GM06990 (cell line): ENCODE measurements around the gene DNAJB1.
A peak's percentile ranks its signal among the peaks of the same experiment; 100 is the strongest.
"Not testable (repeated sequence)": the region's sequence is repeated elsewhere in the genome, so short reads cannot be mapped to it uniquely, and the experiment has no call there.

Source experiments
- DNase-seq: peaks from one replicate; pipeline ENCODE4 v3.0.0-alpha.2; 2011; ENCODE audit not compliant: insufficient read length; ENCODE audit errors: extremely low read depth
- H3K27me3 ChIP-seq: replicated peaks from 2 replicates; pipeline ENCODE4 v1.6.0; 2011; ENCODE audit warnings: low read length; ENCODE audit not compliant: control insufficient read depth, insufficient read depth
- H3K36me3 ChIP-seq: 2 replicates; pipeline ENCODE4 v1.5.1; 2011; ENCODE audit warnings: low read length; ENCODE audit not compliant: control insufficient read depth, insufficient read depth
- H3K4me3 ChIP-seq: replicated peaks from 2 replicates; pipeline ENCODE4 v1.5.1; 2011; ENCODE audit warnings: low read depth, mild to moderate bottlenecking, control low read depth, low read length
- TF ChIP-seq, protein P1 (sequence below): IDR thresholded peaks from 2 replicates; pipeline ENCODE4 v1.5.1; 2011; ENCODE audit warnings: low read length, control low read depth, mild to moderate bottlenecking, inconsistent platforms; ENCODE audit not compliant: insufficient read depth, poor library complexity, severe bottlenecking

DNAJB1 gene

DNA sequence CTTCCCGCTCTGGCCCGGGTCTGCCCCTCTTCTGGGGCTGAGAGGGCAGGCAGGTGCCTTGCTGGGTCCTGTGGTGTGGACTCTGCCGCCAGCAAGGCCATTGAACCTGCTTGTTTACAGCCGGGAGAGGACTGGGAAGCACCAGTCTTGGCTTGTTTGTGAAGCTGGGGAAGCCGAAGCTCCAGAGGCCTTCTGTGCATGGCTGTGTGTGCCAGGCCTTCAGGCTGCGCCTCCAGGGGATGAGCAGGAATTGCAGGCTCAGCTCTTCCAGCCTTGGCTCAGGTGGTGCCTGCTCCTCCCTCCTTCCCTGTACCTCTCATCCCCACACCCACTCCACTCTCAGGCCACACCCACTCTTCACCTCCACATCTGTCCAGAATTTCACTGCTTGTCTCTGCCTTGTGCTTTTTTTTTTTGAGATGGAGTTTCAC, 36.2 kb upstream of the DNAJB1 start:
- H3K36me3 ChIP-seq = no peaks in the 10 kb centered on the region
- no peak for DNase-seq
- TF ChIP-seq, protein P1, sequence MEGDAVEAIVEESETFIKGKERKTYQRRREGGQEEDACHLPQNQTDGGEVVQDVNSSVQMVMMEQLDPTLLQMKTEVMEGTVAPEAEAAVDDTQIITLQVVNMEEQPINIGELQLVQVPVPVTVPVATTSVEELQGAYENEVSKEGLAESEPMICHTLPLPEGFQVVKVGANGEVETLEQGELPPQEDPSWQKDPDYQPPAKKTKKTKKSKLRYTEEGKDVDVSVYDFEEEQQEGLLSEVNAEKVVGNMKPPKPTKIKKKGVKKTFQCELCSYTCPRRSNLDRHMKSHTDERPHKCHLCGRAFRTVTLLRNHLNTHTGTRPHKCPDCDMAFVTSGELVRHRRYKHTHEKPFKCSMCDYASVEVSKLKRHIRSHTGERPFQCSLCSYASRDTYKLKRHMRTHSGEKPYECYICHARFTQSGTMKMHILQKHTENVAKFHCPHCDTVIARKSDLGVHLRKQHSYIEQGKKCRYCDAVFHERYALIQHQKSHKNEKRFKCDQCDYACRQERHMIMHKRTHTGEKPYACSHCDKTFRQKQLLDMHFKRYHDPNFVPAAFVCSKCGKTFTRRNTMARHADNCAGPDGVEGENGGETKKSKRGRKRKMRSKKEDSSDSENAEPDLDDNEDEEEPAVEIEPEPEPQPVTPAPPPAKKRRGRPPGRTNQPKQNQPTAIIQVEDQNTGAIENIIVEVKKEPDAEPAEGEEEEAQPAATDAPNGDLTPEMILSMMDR = no peak
- no peaks in the 10 kb centered on the region for H3K27me3 ChIP-seq
- H3K4me3 ChIP-seq = no peak overlapping the region

DNA sequence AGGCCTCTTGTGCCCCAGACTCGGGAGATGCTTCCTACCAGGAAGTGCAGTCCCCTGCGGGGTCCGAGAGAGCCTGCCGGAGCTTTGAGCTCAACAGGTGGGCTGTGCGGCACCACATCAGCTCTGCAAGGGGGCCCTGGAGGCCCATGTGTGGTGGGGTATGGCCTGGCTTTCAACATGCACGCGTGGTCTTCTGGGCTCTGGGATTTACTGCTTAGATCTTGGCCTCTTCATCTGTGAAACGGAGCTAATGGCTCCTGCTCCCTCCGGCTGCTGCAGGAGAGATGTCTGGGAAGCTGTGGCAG, 35.7 kb upstream of the DNAJB1 start:
- no peaks in the 10 kb centered on the region for H3K27me3 ChIP-seq
- no peaks in the 10 kb centered on the region for H3K36me3 ChIP-seq
- no peak for DNase-seq
- TF ChIP-seq, protein P1 = no peak
- no peak overlapping the region for H3K4me3 ChIP-seq

DNA sequence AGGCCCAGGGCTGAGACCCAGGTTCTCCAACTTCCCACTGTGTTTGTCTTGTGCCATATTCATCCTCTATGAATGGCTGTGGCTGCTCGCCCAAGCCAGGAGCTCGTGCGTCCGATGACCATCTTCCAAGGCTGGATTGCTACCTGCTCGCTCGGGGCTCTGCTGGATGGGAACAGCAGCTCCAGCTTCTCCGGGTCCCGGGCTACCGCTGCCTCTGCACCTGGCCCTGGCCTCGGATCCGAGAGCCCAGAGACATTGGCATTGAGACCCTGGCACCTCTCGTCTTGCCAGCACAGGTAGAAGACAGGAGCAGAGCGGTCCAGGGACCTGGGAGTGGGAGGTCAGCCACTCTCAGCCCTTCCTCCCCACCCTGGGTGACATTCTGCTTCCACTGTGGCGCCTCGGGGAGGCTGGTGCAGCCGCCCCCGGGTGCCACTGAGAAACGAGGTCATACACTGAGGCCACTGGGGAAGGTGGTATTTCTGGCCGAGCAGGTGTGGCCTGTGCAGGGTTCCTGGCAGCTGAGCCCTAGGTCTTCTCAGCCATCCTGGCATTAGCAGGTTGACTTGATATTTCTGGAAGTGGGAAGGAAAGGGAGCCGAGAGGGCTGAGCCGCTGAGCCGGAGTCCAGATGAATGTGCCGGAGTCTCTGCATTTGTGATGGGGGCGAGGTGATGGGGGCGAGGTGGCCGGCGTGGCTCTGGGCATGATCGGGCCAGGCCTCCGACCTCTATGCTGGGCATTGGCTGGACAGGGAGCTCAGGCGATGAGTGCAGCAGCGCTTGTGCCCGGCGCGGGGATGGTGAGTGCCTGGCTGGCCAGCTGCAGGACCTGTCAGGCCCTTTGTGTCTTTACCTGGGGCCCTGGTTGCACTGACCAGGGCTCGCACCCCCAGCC, 35.1 kb upstream of the DNAJB1 start:
- Histone ChIP-seq H3K4me3 (no peak overlapping the region), H3K36me3 (no peaks in the 10 kb centered on the region), H3K27me3 (no peaks in the 10 kb centered on the region)
- TF ChIP-seq, protein P1 = no peak
- DNase-seq = no peak

GRCh38 chr19:14552006-14552360, 33.8 kb upstream of the DNAJB1 start:
- not testable (repeated sequence) for DNase-seq, H3K27me3 ChIP-seq, H3K4me3 ChIP-seq, H3K36me3 ChIP-seq

DNA sequence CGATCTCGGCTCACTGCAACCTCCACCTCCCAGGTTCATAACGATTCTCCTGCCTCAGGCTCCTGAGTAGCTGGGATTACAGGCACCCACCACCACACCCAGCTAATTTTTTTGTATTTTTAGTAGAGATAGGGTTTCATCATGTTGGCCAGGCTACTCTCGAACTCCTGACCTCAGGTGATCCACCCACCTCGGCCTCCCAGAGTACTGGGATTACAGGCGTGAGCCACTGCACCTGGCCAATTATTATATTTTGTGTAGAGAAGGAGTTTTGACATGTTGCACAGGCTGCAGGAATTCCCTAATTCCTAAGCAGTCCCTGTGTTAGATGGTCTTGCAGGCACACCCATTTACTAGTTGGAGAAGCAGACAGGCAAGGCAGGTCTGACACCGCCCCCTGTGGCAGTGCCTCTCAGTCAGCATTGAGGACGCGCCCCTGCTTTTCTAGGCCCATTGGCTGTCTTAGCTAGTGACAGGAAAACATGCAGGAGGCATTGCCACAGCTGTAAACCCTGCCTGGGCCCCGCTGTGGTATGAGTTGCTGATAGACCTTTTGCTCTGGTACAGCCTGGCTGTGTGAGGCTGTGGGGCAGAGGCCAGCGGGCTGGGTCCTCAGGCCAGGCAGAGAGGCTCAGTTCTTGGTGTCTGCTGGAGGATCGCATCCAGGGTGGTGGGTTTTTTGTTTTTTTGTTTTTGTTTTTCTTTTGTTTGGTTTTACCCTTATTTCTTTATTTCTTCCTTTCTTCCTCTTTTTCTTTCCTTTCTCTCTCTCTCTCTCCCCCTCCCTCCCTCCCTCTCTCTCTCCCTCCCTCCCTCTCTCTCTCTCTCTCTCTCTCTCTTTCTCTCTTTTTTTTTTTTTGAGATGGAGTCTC, 33.2 kb upstream of the DNAJB1 start:
- not testable (repeated sequence) for DNase-seq, H3K4me3 ChIP-seq, H3K36me3 ChIP-seq, H3K27me3 ChIP-seq
- TF ChIP-seq, protein P1 = peak; percentile 55

- no peak for DNase-seq
- TF ChIP-seq, protein P1 = no peak
- Histone ChIP-seq H3K36me3 (no peaks in the 10 kb centered on the region), H3K4me3 (no peak overlapping the region), H3K27me3 (no peaks in the 10 kb centered on the region)
Measured at GRCh38 chr19:14550201-14550754, 32.1 kb upstream of the DNAJB1 start.
